HL-60 (cell line): ENCODE results near the gene SWAP70.

Source experiments
- GABPA ChIP-seq: IDR thresholded peaks from 2 replicates; pipeline ENCODE4 v1.6.1; 2012; ENCODE audit warnings: low read depth
- POLR2AphosphoS5 ChIP-seq: IDR thresholded peaks from 2 replicates; pipeline ENCODE4 v1.6.1; 2012; ENCODE audit warnings: low read depth
- SPI1 ChIP-seq: IDR thresholded peaks from 2 replicates; pipeline ENCODE4 v1.6.1; 2012; ENCODE audit warnings: low read depth, mild to moderate bottlenecking, borderline replicate concordance
- TF ChIP-seq, protein P1 (sequence below): IDR thresholded peaks from one replicate; pipeline ENCODE4 v1.5.1; 2011; ENCODE audit warnings: low read length, control low read depth, inconsistent platforms; ENCODE audit not compliant: insufficient read depth
- TF ChIP-seq, protein P2 (sequence below): IDR thresholded peaks from 2 replicates; pipeline ENCODE4 v1.6.1; 2012; ENCODE audit warnings: low read depth; ENCODE audit not compliant: insufficient replicate concordance

DNA sequence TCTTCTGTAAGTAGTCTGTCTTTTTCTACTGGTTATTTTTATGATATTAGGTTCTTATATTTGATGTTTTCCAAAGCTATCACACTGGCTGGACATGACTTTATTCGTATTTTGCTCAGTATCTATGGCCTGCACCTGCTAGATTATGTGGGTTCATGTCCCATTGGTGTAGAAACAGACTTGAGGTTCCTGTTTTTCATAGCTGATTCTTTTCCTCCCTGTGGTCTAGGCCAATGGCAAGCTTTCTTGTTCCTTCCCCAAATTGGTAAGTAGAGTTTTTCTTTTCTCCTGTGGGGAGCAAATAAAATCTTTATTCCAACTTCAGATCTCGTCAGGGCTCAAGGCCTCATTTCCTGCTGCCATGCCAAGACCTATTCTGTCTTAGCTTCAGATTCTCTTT, 30.2 kb upstream of the SWAP70 start:
- TF ChIP-seq, protein P1, sequence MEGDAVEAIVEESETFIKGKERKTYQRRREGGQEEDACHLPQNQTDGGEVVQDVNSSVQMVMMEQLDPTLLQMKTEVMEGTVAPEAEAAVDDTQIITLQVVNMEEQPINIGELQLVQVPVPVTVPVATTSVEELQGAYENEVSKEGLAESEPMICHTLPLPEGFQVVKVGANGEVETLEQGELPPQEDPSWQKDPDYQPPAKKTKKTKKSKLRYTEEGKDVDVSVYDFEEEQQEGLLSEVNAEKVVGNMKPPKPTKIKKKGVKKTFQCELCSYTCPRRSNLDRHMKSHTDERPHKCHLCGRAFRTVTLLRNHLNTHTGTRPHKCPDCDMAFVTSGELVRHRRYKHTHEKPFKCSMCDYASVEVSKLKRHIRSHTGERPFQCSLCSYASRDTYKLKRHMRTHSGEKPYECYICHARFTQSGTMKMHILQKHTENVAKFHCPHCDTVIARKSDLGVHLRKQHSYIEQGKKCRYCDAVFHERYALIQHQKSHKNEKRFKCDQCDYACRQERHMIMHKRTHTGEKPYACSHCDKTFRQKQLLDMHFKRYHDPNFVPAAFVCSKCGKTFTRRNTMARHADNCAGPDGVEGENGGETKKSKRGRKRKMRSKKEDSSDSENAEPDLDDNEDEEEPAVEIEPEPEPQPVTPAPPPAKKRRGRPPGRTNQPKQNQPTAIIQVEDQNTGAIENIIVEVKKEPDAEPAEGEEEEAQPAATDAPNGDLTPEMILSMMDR: no peak
- no peak for TF ChIP-seq POLR2AphosphoS5
- no peak for TF ChIP-seq GABPA
- TF ChIP-seq, protein P2, sequence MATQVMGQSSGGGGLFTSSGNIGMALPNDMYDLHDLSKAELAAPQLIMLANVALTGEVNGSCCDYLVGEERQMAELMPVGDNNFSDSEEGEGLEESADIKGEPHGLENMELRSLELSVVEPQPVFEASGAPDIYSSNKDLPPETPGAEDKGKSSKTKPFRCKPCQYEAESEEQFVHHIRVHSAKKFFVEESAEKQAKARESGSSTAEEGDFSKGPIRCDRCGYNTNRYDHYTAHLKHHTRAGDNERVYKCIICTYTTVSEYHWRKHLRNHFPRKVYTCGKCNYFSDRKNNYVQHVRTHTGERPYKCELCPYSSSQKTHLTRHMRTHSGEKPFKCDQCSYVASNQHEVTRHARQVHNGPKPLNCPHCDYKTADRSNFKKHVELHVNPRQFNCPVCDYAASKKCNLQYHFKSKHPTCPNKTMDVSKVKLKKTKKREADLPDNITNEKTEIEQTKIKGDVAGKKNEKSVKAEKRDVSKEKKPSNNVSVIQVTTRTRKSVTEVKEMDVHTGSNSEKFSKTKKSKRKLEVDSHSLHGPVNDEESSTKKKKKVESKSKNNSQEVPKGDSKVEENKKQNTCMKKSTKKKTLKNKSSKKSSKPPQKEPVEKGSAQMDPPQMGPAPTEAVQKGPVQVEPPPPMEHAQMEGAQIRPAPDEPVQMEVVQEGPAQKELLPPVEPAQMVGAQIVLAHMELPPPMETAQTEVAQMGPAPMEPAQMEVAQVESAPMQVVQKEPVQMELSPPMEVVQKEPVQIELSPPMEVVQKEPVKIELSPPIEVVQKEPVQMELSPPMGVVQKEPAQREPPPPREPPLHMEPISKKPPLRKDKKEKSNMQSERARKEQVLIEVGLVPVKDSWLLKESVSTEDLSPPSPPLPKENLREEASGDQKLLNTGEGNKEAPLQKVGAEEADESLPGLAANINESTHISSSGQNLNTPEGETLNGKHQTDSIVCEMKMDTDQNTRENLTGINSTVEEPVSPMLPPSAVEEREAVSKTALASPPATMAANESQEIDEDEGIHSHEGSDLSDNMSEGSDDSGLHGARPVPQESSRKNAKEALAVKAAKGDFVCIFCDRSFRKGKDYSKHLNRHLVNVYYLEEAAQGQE: no peak
- TF ChIP-seq SPI1: peak; percentile 79
